Measurements from ENCODE around the gene ADARB2. TPM values are rescaled to one million over a fixed set of nuclear protein-coding genes. Genes with fewer than 3 reads are reported as not detected.
"Not testable (repeated sequence)": the region's sequence is repeated elsewhere in the genome, so short reads cannot be mapped to it uniquely, and the experiment has no call there.

The ADARB2 gene
- total and polyA plus RNA-seq, 3 donors from 2014 or later, result 8.5 to 13.0 (median 10.4) TPM

DNA sequence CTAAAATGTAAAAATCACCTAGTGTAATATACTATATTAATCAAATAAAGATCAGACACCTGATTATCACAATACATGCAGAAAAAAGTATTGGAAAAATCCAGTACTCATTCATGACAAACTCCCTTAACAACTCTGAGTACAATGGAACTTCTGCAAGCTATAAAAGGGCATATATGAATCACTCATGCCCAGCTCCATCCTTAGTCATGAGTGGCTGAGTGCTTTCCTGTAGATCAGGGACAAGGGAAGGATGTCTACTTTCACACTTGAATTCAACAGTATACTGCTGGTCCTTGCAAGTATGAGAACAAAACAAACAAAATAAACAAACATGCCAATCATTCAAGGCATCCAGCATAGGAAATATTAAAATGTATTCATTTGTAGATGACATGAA lies 116.5 kb downstream of the ADARB2 start:
- Histone ChIP-seq H3K9me3 (no peaks in the 10 kb centered on the region), H3K27ac (no peak overlapping the region), H3K27me3 (no peaks in the 10 kb centered on the region), H3K4me1 (no peaks in the 10 kb centered on the region), H3K36me3 (ENCODE audit: low read depth, missing control alignments) (no peaks in the 10 kb centered on the region), H3K4me3 (no peak overlapping the region)
- TF ChIP-seq, protein P1, sequence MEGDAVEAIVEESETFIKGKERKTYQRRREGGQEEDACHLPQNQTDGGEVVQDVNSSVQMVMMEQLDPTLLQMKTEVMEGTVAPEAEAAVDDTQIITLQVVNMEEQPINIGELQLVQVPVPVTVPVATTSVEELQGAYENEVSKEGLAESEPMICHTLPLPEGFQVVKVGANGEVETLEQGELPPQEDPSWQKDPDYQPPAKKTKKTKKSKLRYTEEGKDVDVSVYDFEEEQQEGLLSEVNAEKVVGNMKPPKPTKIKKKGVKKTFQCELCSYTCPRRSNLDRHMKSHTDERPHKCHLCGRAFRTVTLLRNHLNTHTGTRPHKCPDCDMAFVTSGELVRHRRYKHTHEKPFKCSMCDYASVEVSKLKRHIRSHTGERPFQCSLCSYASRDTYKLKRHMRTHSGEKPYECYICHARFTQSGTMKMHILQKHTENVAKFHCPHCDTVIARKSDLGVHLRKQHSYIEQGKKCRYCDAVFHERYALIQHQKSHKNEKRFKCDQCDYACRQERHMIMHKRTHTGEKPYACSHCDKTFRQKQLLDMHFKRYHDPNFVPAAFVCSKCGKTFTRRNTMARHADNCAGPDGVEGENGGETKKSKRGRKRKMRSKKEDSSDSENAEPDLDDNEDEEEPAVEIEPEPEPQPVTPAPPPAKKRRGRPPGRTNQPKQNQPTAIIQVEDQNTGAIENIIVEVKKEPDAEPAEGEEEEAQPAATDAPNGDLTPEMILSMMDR (IDR thresholded peaks at IDR 0.05), result no peak
- TF ChIP-seq POLR2A (IDR thresholded peaks at IDR 0.05), result no peak
- intact Hi-C loops (cut with DNase I; ENCODE audit: low total_unique reads), result no loop called here
- DNase-seq, result no peak

- intact Hi-C loops (cut with DNase I; ENCODE audit: low total_unique reads); DNase-seq; H3K27ac ChIP-seq; H3K9me3 ChIP-seq; H3K4me3 ChIP-seq; H3K27me3 ChIP-seq; H3K36me3 ChIP-seq (ENCODE audit: low read depth, missing control alignments); H3K4me1 ChIP-seq: not testable (repeated sequence)
- WGBS, 2 donors, result 38 to 40% methylated on average over 6 to 7 of the region's 13 CpGs
Observed at GRCh38 chr10:1617376-1618317, 119.7 kb downstream of the ADARB2 start.

DNA sequence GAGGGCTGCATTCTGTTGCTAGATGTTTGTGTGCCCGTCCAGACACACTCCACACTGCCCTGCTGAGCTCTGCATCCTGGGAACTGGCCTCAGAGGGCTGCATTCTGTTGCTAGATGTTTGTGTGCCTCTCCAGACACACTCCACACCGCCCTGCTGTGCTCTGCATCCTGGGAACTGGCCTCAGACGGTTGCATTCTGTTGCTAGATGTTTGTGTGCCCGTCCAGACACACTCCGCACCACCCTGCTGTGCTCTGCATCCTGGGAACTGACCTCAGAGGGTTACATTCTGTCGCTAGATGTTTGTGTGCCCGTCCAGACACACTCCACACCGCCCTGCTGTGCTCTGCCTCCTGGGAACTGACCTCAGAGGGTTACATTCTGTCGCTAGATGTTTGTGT lies 120.6 kb downstream of the ADARB2 start:
- H3K27me3 ChIP-seq; H3K4me3 ChIP-seq; DNase-seq; intact Hi-C loops (cut with DNase I; ENCODE audit: low total_unique reads); H3K9me3 ChIP-seq; H3K27ac ChIP-seq; H3K36me3 ChIP-seq (ENCODE audit: low read depth, missing control alignments); H3K4me1 ChIP-seq: not testable (repeated sequence)
- 53 to 60% methylated on average over 7 to 9 of the region's 9 CpGs for WGBS, 2 donors

- no peak for DNase-seq
- Histone ChIP-seq H3K27me3 (no peaks in the 10 kb centered on the region), H3K9me3 (no peaks in the 10 kb centered on the region), H3K27ac (no peak overlapping the region), H3K4me3 (no peak overlapping the region), H3K4me1 (no peaks in the 10 kb centered on the region), H3K36me3 (ENCODE audit: low read depth, missing control alignments) (no peaks in the 10 kb centered on the region)
- TF ChIP-seq, protein P1 (IDR thresholded peaks at IDR 0.05), result no peak
- no peak for TF ChIP-seq POLR2A (IDR thresholded peaks at IDR 0.05)
- WGBS, 2 donors, result 80 to 82% methylated on average over 6 to 12 of the region's 12 CpGs
- intact Hi-C loops (cut with DNase I; ENCODE audit: low total_unique reads), result no loop called here
Observed at GRCh38 chr10:1615186-1615954, 122.0 kb downstream of the ADARB2 start.

- TF ChIP-seq, protein P1 (IDR thresholded peaks at IDR 0.05), result no peak
- TF ChIP-seq POLR2A (IDR thresholded peaks at IDR 0.05), result no peak
- Histone ChIP-seq H3K27me3 (no peaks in the 10 kb centered on the region), H3K4me1 (no peaks in the 10 kb centered on the region), H3K9me3 (no peaks in the 10 kb centered on the region), H3K4me3 (no peak overlapping the region), H3K36me3 (ENCODE audit: low read depth, missing control alignments) (no peaks in the 10 kb centered on the region), H3K27ac (no peak overlapping the region)
- DNase-seq, result no peak
- 74 to 81% methylated on average over 9 of the region's 9 CpGs for WGBS, 2 donors
- intact Hi-C loops (cut with DNase I; ENCODE audit: low total_unique reads), result no loop called here
Observed at GRCh38 chr10:1613511-1613910, 123.8 kb downstream of the ADARB2 start.

Data from testis (tissue), 3 donors.